Occipital lobe (tissue), 2 donors: ENCODE results near the gene CREG2. TPM values are rescaled to one million over a fixed set of nuclear protein-coding genes. Genes with fewer than 3 reads are reported as not detected.
"Not testable (repeated sequence)": the region's sequence is repeated elsewhere in the genome, so short reads cannot be mapped to it uniquely, and the experiment has no call there.

Experiments
- DNase-seq: peaks from one replicate; lab custom pipeline; 2025; lab: John Stamatoyannopoulos, UW
- total RNA-seq: library from RNA; depleted of rRNA; stranded (reverse); fragments of >200 nt; gene quantifications from one replicate; pipeline ENCODE4 v1.2.3, GENCODE V29; 2014

CREG2 gene
- total RNA-seq, 1 donor from 2014 or later, result 4.8 TPM

DNA sequence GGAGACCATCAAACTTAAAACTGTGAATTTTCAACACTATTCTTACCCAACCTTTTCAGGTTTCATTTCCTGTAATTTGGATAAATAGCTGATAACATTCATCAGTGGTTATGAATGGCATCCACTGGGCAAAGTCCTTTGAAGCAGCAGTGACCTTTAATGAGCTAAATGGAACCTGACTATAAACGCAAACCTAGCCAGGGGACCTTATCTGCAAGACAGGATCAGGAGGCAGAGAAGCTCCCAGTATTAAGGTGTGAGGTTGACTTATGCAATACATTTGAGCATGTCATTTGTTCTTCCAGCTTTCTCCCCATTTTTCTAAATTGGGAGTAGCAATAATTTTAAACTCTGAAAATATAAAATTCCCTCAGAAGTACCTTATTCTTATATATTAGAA is 38.4 kb downstream of the CREG2 start:
- DNase-seq, result no peak

DNA sequence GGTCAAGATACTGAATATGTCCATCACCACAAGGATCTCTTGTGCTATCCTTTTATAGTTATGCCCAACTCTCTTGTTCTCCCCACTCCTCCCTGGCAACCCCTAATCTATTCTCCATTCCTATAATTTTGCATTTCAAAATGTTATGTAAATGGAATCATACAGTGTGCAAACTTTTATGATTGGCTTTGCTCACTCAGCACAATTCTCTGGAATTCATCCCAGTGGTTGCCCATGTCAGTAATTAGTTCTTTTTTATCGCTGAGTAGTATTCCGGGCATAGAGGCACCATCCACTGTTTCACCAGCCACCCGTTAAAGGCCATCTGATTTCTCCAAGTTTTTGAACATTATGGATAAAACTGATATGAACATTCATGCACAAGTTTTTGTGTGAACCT is 40.4 kb downstream of the CREG2 start:
- DNase-seq, result no peak

DNA sequence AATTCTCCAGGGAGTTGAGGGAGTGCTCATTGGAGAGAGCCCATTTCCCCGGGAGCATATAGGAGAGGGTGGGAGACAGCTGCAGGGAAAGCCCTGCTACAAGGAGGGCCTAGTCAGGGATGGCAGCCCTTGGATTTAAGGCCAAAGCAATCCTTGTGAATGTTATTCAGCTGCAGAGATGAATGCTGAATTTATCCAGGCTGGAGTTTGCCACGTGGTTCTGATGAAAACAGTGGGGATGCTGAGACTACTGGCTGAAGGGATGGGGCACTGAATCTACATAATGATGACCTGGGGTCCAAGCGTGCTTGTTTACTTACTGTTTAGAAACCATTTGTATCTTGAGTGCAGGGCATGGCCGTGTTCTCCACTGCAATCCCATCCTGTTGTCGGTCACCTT is 43.2 kb downstream of the CREG2 start:
- DNase-seq, result no peak

- no peak for DNase-seq
Measured at GRCh38 chr2:101342625-101343008, 44.7 kb downstream of the CREG2 start.

DNA sequence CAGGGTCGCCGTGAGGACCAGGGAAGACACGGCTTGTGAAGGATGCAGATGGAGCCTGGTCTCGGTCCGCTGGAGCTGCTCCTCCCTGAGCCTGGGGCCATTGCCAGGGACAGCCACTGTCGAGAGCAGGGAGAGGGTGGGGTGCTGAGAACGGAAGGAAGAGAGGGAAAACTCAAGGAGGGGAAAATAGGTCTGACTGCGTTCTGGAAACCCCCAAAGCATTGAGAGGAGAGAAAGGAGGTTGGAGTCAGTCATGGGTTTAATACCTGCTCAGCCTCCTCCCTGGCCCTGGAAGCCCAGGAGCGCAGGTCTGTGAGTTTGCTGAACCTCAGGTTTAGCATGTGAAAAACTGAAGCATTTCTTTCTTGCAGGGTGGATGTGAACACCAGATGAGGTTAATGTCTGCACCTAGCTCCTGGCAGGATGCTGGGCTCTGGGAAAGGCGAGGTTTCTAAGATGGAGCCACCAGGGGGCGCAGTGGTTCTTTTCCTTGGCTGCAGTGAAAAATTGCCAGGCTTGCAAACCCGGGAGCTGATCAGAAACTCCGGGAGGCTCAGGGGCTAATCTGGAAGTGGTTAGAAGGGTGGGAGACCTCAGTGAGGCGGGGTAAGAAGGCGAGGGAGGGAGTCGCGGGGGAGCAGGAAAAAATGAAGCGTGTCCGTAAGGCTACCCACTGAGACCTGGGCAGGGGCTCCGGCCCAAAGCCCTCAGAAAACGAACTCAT is 45.2 kb downstream of the CREG2 start:
- peak; percentile 63 for DNase-seq

DNA sequence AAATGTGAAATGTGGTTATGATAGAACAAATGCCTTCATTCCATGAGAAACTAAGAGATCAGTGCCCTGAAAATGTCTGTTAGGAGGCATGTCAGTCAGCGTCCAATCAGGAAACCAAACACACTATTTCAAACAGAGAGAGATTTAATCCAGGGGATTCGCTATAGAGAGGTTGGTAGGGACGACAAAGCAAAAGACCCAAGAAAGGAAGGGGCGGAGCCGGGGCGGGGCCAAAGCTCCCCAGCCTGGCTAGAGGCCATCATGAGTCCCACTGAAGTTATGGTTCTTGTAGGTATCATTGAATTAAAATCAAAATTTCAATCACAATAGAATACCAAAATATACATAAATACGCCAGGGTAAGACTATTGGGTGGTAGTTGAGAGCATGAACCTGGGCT is 45.9 kb downstream of the CREG2 start:
- no peak for DNase-seq

- DNase-seq, result no peak
Measured at GRCh38 chr2:101340141-101340551, 47.2 kb downstream of the CREG2 start.

- DNase-seq, result no peak
Measured at GRCh38 chr2:101339266-101339880, 47.9 kb downstream of the CREG2 start.

DNA sequence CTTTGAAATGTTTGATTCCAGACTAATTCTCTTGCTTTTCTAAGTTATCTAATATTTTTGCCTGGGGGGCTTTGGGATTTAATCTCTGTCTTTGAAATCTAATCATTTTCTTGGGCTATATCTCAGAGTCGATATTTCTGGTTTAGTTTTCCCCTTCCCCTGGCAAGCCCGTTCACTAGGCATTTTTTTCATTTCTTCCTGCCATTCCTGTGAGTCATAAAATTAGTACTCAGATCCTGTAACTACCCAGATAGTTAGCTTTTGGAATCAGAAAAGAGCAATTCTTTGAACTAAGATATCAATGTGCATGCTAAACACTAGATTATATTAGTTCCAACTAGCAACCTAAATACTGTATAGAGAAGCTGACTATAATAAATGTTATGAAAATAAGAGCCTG is 49.4 kb downstream of the CREG2 start:
- no peak for DNase-seq

DNA sequence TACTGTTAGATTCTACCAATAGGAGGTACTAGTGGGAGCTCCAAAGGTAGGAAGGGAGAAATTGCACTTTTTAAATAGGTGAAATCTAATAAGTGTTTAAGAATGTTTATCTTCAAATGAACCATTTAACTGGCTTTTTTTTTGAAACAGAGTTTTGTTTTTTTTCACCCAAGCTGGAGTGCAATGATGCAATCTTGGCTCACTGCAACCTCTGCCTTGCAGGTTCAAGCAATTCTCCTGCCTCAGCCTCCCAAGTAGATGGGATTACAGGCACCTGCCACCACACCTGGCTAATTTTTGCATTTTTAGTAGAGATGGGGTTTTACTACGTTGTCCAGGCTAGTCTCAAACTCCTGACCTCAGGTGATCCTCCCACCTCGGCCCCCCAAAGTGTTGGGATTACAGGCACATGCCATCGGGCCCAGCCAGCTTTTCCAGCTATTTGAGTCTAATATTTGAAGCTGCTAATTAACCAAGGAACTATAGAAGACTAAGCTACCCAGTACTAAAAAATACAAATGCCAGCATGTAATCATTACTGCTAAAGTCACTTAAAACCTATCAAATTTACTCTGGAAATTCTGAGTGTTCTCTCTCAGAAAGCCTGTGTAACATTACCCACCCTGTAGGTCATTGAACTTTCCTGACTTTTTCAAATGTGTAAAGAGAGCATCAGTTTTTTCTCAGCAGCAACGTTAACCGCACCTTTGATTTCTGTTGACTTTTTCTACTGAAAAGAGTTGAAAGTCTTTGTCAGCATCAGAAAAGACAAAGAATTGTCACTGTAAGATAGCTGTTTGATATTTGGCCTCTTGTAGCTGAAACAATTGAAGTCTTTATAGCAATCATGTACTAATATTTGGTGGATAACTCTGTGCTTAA is 54.2 kb downstream of the CREG2 start:
- DNase-seq, result no peak

- no peak for DNase-seq
Measured at GRCh38 chr2:101331202-101331601, 56.1 kb downstream of the CREG2 start.

GRCh38 chr2:101330253-101330933 is 56.9 kb downstream of the CREG2 start:
- no peak for DNase-seq

- DNase-seq, result no peak
Measured at GRCh38 chr2:101329026-101329425, 58.3 kb downstream of the CREG2 start.

DNA sequence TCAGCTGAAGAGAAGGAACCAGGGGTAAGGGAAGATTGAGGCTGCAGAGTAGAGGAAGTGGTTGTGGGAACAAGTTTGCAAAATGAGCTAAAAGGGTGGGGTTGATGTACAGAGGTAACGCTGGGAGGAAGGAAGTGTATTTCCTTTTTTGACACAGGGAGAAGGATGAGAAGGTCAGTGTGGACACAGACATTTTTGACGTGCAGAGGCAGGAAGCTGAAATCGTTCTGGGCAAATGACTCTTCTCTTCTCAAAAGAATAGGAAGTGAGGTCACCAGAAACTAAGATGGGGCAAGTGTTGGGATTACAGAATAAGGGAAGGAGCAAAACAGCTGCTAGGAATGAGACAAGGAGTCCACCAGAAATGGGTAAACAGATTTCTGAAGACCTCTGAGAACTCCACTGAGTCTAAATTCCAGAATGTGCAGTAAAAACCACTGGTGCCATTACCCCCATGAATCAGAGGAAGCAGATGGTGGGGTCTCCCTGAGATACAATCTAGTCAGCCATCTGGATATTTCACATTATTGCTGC is 58.8 kb downstream of the CREG2 start:
- DNase-seq, result no peak

- no peak for DNase-seq
Measured at GRCh38 chr2:101327863-101328394, 59.4 kb downstream of the CREG2 start.

- DNase-seq, result no peak
Measured at GRCh38 chr2:101325425-101325824, 61.9 kb downstream of the CREG2 start.

GRCh38 chr2:101316568-101316967 is 70.7 kb downstream of the CREG2 start:
- not testable (repeated sequence) for DNase-seq

DNA sequence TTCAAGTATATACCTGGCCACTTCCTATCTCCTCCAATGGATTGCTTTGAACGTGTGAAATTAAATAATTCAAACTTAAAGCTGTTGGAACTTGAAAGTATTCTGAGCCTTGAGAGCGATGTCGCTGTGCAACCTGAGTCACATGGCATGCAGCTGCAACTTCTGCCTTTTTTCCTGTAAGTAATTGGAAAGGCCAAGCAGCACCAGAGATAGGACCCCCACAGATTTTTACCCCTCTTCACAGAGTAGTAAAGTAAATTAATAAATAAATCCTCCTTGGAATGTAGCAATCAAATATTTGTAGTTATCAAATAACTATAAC is 75.6 kb downstream of the CREG2 start:
- DNase-seq, result no peak

DNA sequence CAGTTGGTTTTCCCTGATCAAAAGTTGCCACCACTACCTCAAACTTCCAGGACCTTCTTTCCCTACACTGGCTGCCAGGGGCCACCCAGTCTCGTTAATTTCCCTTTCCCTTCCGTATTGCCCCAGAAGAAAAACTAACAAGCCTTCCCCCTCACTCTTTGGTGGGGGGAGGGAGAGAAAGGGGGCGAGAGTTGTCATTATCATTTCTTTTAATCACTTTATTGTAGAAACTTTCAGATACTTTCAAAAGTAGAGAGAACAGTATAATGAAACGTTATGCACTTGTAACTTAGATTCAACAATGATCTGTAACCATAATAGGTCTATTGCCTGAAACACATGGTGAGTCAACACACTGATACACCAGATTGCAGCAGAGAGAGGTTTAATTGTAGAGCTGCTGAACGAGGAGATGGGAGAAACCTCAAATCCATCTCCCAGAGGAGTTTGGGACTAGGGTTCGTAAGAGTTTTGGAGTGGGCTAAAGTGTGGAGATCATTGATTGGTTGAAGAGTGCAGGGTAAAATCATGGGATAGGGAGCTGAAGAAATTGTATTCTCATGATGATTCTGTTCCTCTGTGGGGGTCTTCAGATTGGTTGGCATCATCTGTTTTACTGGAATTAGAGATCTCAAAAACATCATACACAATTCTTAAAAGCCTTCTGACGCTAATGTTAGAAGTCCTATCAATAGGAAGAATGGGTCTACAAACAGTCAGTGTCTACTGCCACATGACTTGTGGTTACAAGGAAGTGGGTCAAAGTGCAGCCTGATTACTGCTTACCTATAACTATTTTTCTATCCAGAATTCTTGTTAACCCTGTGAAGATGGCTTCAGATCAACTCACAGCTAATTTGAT is 76.2 kb downstream of the CREG2 start:
- no peak for DNase-seq

DNA sequence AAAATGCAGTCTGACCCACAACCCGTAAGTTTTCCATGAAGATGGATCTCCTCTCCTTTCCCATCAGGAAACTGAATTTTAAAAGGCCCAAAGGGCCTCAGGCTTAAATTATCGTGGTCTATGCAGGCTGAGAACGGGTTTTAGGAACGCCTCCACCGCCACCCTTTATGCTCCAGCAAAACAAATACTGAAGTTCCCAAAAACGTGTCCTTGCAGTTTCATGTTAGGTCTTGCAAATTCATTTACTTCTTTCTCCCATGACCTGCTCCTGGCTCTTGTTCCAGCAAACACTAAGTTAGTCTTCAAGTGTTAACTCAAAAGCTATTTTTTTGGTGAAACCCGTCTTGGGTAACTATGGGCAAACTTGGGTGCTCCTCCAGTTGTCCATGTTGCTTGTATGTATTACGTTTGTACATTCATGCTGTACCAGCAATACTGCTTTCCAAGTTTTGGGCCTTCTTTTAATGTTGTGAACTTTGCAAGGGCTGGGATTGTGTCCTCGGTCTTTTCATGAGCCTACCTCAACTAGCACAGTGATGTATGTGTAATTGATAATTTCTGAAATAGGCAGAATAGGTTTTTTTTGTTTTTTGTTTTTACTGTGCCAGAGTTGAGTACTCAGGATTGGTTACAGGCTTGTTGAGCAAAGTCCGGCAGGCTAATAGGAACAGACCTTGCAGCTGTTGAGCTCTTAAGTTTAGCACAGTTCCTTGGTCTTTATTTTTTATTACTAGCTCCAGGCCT is 77.0 kb downstream of the CREG2 start:
- no peak for DNase-seq
